ENCODE data around the gene AP1G2.
"Not testable (repeated sequence)": the region's sequence is repeated elsewhere in the genome, so short reads cannot be mapped to it uniquely, and the experiment has no call there.

GRCh38 chr14:23609411-23610089, 42.0 kb upstream of the AP1G2 start:
- TF ChIP-seq, protein P1, sequence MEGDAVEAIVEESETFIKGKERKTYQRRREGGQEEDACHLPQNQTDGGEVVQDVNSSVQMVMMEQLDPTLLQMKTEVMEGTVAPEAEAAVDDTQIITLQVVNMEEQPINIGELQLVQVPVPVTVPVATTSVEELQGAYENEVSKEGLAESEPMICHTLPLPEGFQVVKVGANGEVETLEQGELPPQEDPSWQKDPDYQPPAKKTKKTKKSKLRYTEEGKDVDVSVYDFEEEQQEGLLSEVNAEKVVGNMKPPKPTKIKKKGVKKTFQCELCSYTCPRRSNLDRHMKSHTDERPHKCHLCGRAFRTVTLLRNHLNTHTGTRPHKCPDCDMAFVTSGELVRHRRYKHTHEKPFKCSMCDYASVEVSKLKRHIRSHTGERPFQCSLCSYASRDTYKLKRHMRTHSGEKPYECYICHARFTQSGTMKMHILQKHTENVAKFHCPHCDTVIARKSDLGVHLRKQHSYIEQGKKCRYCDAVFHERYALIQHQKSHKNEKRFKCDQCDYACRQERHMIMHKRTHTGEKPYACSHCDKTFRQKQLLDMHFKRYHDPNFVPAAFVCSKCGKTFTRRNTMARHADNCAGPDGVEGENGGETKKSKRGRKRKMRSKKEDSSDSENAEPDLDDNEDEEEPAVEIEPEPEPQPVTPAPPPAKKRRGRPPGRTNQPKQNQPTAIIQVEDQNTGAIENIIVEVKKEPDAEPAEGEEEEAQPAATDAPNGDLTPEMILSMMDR (IDR thresholded peaks at IDR 0.05), result not testable (repeated sequence)
- not testable (repeated sequence) for TF ChIP-seq POLR2A (IDR thresholded peaks at IDR 0.05)

All from uterus (tissue), 2 donors.